HG02678 (cell line): ENCODE measurements around the gene PABPN1L.

ENCODE experiments used
- ATAC-seq: cut with Tn5 transposase; IDR thresholded peaks from one replicate; pipeline ENCODE4 v1.9.1; 2021; ENCODE audit warnings: mild to moderate bottlenecking, moderate library complexity; ENCODE audit not compliant: unreplicated experiment

Gene PABPN1L, protein sequence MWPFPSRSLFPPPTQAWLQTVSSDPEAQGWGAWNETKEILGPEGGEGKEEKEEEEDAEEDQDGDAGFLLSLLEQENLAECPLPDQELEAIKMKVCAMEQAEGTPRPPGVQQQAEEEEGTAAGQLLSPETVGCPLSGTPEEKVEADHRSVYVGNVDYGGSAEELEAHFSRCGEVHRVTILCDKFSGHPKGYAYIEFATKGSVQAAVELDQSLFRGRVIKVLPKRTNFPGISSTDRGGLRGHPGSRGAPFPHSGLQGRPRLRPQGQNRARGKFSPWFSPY

DNA sequence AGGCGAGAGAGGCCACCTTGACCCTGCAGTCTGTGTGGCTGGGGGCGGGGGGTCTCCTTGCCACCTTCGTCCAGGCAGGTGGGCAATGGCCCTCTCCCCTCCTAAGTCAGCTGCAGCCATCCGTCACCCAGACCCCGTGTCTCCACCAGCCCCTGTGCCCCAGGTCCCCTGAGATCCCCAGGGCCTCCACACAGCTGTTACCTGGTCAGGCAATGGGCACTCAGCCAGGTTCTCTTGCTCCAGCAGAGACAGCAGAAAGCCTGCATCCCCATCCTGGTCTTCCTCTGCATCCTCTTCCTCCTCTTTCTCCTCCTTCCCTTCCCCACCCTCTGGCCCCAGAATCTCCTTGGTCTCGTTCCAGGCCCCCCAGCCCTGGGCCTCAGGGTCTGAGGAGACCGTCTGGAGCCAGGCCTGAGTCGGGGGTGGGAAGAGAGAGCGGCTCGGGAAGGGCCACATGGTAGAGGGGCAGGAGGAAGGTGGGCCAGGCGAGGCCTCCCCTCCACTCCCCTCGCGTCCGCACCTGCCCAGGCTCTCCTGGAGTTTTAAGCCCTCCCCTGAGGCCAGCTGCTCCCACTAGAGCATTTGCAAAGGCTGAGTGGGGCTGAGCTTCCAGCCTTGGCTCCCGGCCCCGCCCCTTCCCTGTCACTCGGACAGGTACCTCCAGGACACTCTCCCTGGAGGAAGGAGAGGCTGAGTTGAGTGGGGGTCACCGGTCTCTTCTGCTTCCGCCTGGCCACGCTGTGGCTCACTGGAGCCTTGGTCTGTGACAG lies at the start of gene PABPN1L:
TSS of gene PABPN1L (minus strand) at position 510 of the 770 bp plus-strand sequence. CDS start at position 456, 54 bp downstream.
- no peak for ATAC-seq

DNA sequence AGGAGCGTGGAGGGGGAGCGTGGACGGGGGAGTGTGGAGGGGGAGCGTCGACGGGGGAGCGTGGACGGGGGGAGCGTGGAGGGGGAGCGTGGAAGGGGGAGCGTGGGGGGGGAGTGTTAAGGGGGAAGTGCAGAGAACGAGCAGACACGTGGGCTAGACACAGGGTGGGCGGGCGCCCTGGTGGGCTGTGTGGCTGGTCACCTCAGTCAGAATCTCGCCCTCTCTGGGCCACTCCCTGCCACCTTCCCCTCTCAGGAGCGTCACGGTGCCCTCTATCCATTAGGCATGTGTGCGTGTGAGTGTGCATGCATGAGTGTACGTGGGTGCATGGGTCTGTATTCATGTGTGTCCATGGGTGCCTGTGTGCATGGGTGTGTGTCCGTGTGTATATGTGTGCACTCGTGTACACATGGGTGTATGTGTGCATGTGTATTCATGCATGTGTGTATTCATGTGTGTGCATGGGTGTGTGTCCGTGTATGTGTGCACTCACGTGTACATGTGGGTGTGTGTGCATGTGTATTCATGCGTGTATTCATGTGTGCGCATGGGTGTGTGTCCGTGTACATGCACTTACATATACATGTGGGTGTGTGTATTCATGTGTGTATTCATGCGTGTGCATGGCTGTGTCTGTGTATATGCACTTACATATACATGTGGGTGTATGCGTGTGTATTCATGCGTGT lies 49.3 kb upstream of the PABPN1L start:
- ATAC-seq: no peak

DNA sequence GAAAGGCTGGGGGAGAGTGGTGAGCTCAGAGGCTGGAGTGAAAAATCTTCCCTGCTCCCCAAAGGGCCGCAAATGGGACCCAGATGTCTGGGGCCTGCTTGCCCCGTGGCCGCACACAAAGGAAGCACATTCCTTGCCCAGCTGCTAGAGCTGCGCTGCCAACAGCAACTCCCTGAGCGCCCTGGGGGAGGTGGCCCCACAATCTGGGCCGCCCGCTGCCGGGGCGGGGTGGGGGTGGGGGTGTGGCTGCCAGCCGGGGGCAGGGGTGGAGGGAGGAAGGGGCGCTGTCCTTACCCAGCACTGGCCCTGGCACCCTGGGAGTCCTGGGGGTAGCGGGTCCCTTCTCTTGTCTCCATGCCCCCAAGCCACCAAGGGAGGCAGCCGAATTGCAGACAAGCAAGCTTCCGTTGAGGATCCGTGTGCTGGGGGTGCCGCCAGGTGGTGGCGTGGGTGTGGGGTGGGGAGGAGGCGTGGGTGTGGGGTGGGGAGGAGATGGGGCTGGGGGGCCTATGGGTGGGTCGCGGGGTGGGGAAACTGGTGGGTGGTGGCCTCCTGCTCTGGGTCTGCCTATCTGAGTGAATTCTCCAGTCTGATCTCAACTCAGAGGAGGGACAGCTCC lies 48.4 kb upstream of the PABPN1L start:
- ATAC-seq: no peak

DNA sequence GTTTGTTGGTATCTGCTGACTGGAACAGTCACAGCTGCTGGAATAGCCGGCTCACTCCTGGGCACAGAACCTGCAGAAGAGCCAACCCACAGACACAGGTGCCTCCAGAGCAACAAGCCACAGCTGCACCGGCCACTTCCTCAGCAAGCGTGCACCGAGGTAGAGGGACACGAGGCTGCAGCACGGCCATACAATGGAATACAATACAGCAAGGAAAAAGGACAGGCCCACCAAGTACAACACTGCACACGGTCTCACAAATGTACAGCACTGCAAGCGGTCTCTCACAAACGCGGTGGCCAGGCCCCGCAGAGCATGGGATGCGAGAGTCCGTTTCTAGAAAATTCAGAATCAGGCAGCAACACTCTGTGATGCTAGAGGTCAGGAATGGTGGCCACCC lies 47.4 kb upstream of the PABPN1L start:
- no peak for ATAC-seq

DNA sequence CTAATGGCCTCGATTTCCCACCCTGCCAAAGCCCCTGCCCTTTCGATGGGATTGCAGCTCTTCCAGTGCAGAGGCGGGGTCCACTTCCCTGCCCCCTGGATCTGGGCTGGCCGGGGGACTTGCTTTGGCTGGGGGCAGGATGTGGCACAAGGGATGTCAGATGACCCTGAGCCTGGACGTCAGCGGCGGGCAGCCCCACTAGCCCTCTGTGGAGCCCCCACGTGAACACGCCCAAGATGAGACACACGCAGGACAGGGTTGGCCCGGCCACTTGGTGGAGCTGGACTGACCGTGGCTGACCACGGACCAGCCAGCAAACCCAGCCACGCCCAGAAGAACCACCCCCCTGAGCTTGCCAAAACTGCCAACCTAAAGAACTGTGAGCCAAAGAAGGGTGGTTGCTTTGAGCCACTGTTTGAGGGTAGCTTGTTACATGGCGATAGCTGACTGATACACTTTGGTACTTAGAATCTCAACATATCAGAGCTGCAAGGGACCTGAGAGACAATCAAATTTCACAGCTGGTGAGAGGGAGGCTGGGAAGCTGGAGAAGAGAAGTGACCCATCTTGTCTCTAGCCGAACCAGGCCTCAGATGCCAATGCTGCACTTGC lies 46.6 kb upstream of the PABPN1L start:
- no peak for ATAC-seq

DNA sequence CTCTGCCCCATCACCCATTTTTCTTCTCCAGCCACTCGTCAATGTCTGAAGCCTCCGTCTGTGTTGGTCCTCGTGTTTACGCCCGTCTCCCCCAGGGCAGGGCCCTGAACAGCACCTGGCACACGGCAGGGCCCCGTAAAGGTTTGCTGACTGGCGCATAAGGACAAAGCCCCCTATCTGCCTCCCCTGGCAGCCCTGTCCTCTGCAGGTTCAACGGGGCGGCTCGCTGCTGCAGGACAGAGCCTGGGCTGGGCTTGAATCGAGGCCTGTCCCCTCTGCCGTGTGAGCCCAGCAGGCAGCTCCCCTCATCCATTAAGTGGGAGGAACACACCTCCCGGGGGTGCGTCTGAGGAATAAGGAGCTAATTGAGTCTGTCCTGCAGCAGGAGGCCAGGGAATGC lies 46.1 kb upstream of the PABPN1L start:
- no peak for ATAC-seq

DNA sequence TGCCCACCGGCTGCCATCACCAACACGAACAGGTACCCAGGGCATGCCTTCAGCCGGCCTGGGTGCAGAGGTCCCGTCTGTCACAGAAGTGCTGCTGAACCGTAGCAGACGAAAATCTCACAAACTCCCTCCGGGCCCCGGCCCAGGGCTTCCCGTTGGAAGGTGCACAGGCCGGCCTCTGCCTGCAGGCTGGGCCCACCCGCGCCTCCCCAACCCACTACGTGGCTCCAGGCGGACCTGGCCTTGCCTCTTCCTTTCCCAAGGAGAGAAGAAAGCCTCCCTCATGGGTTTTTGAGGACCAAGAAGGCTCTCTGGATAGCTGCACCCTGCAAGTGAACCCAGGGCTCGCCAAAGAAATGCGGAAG lies 45.5 kb upstream of the PABPN1L start:
- ATAC-seq: no peak

DNA sequence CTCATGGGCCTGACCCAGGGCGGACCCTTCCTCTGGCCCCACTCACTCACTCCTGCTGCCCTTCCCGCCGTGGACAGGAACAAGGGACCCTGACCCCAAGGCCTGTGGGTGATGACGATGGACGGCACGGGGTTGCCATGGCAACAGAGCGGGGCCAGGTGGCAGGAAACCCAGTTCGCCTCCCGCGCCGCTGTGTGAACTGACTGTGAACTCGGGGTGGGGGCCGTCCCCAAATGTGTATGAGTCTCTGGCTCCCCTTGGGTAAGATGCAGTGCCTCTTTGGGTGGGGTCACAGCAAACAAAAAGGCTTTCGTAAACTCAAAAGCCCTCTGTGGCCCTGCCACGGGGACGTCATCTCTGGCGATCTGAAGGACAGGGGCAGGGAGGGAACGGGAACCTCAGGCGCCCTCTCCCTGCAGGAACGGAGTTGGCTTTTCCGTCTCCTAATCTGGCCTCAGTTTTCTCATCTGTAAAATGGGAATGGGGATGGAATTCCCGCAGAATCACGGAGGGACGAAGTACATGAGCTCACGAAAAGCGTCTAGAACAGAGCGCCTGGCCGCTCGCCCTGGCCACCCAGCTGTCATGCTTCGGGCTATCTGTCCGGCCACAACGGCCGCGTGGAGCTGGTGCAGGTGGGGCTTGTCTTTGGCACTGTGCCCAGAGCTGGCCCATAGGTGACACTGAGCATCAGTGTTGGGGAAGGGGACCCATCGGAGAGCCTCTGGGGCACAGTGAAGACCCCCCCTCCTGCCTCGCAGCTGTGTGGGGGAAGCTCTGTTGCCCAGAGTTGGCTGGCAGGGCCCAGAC lies 44.9 kb upstream of the PABPN1L start:
- no peak for ATAC-seq

DNA sequence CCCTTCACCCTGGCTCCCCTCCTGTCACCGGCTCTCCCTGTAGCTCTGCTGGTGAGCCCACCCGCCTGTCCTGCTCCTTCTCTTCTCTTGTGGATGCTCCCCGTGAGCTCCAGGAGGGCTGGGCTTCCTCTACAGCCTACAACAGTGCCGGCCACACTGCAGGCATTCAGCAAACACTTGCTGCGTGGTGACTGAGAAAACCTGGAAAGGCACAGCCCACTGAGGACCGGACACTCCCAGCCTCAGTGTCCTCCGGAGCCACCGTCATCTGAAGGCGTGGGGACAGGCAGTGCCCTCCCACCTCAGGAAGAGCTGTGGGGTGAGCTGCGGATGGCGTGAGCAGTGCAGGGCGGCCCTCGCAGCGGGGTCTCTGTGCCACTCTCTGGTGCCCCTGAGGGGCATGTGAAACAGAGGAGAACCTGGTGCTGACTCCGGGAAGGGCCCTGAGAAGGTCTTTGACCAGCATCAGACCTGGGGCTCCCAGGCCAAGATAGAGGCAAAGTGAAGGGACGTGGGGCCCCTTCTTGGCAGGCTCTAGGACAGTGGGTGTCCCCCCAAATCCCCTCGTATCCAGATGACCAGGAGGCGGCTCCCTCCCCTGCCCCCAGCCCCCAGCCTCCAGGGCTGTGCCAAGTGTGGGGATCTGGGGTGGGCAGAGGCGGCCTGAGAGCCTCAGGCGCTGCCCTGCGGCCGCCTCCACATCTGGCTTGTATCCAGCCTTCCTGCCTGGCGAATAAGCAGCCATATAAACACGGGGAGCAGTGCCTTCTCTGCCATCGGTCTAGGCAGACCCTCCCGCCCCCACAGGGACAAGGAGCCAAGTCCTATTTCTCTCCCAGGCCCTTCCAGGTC lies 44.0 kb upstream of the PABPN1L start:
- ATAC-seq: no peak

DNA sequence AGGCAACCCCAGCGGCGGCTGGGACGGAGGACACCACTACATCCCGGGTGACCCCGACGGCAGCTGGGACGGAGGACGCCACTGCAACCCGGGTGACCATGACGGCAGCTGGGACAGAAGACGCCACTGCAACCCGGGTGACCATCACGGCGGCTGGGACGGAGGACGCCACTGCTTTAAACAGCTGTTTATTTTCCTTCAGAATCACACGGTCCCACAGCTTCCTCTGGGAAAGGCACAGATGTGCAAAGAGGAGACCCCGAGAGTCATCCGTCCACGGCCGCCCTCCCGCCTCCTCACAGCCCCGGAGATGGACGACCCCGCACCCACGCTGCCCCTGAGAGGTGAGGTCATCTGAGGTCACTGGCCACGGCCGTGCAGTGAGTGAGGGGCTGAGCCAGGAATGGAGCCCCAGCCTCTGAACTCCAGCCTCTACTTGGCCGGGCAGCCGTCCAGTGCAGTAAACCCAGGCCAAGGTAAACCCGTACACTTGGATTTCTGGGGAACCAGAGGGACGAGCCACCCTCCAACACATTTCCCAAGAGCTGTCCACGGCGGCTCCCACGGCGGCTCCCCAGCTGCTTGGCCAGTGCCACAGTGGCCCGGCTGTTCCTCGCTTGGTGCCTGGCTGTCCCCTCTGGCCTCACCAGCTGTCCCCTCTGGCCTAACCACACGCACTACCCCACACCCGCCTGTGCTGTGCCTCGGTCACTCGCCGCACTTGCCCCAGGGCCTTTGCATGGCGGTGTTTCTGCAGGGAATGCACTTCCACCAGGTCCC lies 43.2 kb upstream of the PABPN1L start:
- ATAC-seq: no peak

DNA sequence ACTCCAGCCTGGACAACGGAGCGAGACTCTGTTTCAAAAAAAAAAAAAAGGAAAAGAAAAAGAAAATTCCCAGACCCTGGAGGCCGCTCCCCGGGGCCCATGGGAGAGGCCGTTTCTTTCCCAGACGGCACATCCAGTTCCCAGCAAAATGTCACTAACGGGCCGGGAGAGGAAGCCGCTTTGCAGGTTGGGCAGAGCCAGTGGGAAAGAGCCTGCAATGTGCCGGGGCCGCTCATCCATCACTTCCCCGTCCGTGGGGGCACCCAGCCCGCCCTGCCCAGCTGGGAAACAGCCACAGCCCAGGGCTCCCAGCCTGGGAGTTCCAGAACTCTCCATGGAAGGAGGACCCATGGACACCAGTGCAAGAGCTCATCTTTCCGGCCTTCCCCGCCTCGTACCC lies 41.8 kb upstream of the PABPN1L start:
- ATAC-seq: no peak

DNA sequence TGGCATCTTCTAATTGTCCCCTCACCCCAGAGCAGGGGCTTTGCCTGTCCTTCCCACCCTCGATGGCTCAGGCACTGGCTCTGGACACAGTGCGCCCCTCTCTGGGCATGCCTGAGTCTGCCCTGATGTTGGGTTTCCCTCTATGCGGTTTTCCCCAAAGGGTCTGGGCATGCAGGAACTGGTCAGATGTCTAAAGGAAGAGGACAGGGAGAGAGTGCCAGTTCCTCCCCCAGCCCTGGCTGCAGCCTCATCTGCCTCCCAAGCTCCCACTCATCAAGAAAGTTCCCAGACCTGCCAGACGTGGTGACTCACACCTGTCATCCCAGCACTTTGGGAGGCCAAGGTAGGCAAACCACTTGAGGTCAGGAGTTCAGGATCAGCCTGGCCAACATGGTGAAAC lies 41.3 kb upstream of the PABPN1L start:
- no peak for ATAC-seq

DNA sequence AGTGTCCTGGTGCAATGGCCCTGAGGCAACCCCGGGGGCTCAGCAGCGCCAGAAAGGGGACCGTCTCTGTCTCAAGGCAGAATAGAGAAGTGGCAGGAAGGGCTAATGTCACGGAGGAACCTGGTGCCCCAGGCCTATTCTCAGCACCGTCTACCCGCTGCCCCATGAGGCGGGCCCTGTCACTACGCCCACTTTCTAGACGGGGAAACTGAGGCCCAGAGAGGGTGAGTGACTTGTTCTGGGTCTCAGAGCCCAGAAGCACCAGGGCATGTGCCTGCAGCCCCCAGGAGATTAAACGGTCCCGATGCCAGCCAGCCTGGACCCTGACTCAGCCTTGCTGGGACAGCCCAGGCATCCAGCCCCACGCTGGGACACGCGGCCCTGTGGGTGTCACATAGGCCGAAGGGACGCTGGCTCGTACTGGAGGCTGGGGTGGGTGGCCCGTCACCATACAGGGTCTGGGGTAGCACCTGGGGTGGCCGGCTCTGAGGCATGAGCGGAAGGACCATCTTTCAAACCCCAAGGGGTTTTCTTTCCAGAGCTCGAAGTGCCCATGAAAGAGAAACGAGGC lies 40.2 kb upstream of the PABPN1L start:
- no peak for ATAC-seq

DNA sequence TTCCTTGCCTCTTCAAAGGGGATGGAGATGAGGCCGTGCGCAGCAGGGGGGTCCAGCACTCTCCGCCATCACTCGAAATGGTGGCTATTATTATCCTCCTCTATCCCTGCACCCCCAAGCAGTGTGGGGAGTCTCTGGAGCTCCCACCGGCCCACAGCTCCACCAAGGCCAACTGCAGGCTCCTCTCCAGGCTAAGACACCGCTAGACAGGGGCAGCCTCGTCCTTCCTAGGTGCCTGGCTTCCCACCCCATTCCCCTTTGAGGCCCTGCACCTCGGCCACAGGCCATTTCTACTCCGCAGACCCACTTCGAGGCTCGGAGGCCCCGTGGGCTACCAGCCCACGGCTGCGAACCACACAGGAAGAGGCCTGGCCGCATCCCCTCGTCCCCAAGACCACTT lies 39.6 kb upstream of the PABPN1L start:
- no peak for ATAC-seq

DNA sequence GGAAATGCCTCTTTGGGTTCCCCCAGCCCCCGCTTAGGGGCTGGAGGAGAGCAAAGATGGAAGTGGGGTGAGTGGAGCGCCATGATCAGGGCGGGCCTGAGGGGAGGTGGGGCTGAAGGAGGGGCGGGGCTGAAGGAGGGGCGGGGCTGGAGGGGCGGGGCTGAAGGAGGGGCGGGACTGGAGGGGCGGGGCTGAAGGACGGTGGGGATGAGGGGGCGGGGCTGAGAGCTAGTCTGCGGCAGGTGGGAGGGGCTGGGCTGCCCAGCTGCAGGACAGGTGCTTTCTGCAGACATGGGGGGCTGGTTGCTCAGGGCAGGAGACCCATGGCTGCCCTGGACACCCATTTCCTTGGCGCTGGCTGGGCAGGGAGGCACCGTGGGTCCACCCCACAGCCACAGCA lies 39.1 kb upstream of the PABPN1L start:
- no peak for ATAC-seq

DNA sequence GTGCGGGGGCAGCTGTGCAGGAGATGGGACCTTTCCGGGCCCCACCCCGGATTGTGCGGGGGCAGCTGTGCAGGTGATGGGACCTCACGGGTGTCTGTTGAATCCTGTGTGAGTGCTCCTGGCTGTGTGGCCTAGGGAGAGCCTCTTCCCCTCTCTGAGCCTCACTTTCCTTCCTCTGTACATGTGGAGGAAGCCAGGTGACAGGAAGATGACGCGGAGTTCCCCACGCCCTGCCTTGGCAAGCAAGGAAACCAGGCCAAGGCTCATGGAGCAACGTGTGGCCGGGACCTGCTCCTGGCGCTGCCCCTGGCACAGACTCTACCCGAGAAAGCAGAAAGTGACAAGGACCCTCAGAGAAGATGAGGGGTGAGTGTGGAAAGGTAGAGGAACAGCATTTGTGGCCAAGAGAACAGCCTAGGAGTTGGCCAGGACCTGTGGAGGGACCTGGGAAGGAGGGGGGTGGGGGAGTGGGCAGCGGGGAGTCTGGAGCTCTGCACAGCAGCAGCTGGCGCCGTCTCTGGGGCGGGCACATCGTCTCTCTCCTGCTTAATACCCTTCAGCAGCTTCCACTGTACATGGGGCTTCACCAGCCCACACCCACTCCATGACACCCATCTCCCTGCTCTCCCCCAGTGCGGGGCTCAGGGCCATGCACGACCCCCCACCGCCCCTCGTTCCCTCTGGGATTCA lies 38.4 kb upstream of the PABPN1L start:
- ATAC-seq: no peak

DNA sequence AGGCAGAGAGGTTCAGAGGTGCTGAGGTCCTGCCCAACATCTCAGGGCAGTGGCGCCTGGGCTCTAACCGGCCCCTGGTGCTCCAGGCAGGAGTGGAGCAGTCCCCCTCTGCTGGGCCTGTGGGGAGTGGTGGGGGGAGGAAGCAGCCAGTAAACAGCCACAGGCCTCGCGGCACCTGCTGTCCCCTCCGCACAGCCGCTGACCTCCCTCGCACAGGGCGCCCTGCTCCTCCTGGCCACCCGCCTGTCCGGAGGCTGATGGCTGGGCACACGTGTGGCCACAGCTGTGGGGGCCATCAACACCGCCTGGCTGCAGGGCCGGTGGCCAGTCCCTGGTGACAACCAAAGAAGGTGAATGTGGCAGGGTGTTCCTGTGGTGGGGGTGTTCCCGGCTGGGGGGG lies 36.8 kb upstream of the PABPN1L start:
- ATAC-seq: no peak

DNA sequence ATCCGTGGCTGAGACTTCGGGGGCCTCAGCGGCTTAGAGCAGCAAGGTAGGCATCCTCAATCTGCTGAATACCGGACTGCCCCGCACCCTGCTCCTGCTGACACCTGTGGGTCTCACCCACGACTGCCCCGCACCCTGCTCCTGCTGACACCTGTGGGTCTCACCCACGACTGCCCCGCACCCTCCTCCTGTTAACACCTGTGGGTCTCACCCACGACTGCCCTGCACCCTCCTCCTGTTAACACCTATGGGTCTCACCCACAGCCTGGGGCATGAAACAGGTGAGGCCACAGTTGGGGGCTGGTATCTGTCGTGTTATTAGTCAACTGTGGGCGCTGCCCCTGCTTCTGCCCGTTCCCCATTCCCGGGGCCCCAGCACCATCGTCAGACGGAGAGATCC lies 36.3 kb upstream of the PABPN1L start:
- ATAC-seq: no peak
